Activated CD8-positive, alpha-beta memory T cell treated with anti-CD3 and anti-CD28 coated beads for 1 hour (primary cell): ENCODE measurements around the gene ZNFX1.
"Not testable (repeated sequence)": the region's sequence is repeated elsewhere in the genome, so short reads cannot be mapped to it uniquely, and the experiment has no call there.

Experiments used
- DNase-seq, 2 donors: peaks; one replicate each; pipeline ENCODE4 v3.0.0-alpha.2; 2020; ENCODE audit warnings: low read depth in 1 of 2; ENCODE audit errors: extremely low read depth in 1 of 2

Gene ZNFX1

DNA sequence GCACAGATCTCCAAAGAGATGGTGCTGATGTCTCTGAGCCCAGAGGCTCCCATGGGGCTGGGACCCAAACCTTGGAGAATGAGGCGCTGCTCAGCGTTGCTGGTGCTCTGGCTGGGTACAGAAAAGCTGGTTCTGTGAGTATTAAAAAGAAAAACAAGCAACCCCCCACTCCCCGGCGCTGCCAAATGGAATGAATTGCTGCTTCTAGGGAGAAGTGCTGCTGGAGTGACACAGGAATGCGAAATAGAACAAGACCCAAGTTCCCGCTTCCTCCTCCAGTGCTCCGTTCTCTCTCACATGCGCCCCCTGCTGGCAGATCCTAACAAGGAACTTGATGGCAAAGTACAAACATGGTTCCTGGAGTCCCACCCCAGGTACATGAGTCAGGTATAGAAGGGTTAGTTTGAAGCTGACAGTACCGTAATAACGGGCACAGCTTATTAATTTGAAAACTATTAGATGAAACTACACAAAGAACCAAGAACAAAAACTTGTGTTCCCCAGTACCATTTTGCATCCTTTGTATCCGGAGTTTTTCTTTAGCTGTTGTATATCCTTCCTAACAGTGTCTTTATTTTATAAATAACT is 60.8 kb downstream of the ZNFX1 start:
- peak; percentile 91 to 93 for DNase-seq

DNA sequence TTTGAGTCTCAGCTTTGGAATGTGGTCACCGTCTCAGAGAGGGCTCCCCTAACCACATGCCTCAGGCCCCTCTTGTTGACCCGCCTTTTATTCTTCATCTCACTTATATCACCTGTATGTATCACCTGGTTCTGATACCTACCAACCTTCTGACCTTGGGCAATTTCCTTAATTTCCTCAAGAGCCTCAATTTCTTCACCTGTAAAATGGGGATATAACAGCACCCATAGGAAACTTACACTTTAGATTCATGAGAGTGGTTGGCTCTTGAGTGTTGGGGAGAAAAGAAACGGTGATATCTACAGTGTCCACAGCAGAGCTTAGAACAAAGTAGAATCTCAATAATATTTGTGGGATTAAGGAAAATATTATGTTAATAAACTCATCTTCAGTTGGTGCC is 62.6 kb downstream of the ZNFX1 start:
- no peak for DNase-seq

- DNase-seq, result no peak
Measured at GRCh38 chr20:49214571-49214970, 63.3 kb downstream of the ZNFX1 start.

GRCh38 chr20:49210757-49211110 is 67.1 kb downstream of the ZNFX1 start:
- DNase-seq, result no peak

DNA sequence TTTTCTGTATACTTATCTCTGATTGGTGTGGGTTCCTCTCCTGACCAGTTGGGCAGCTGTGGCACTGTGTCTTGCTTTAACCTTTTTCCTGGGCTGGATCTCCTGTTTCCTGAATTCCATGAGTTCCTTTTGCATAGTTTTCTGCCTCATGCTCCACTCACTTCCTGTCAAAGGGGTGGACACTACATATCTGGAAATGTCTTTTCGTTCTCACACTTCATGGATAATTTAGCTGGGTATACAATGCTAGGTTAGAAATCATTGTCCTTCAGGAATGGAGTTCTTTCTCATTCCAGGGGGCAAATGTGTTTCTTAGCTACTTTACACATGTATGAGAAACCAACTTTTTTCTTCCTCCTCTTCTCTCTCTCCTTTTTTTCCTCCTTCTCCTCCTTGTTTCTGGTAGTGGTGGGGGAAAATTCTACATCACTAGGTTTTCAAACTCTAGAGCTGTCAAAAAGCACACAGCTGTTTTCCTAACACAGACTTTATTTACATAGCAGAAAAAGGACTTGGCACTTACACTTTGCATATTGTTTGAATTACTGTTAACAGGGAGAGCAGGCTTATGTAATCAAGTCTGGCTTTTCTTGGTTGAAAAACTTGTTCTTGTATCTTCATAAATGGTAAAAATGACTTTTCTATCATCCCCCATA is 67.6 kb downstream of the ZNFX1 start:
- no peak for DNase-seq

DNA sequence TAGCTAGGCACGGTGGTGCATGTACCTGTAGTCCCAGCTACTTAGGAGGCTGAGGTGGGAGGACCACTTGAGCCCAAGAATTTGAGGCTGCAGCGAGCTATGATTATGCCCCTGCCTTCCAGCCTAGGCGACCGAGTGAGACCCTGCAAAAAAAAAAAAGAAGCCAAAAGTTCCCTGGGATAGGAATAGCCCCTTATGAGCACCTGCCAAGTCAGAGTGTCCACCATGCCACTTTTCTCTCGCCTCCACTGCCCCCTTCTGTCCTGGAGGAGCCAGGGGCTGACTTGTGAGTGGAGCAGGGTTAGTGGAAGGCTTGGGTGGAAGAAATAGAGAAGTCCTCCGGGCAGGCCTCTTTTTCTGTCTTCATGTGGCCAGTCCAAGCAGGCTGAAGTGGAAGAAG is 70.8 kb downstream of the ZNFX1 start:
- no peak for DNase-seq

- no peak for DNase-seq
Measured at GRCh38 chr20:49203746-49204145, 74.1 kb downstream of the ZNFX1 start.

DNA sequence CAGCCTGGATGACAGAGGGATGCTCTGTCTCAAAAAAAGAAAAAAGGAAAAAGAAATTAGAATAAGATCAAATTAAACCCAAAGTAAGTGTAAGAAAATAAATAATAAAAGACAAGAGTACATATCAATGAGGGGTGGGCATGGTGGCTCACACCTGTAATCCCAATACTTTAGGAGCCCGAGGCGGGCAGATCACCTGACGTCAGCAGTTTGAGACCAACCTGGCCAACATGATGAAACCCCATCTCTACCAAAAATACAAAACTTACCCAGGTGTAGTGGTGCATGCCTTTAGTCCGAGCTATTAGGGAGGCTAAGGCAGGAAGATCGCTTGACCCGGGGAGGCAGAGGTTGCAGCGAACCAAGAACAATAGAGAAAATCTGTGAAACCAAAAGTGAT is 74.8 kb downstream of the ZNFX1 start:
- no peak for DNase-seq

DNA sequence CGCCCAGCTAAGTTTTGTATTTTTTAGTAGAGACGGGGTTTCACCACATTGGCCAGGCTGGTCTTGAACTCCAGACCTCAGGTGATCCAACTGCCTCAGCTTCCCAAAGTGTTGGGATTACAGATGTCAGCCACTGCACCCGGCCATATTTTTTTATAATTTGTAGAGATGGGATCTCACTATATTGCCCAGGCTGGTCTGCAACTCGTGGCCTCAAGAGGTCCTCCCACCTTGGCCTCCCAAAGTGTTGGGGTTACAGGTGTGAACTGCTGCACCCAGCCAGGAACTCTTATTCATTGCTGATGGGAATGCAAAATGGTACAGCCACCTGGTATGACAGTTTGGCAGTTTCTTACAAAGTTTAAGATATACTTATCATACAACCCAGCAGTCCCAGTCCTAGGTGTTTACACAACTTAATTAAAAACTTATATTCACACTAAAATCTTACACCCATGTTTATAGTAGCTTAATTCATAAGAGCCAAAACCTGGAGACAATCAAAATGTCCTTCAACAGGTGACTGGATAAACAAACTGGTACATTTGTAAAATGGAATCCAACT is 78.0 kb downstream of the ZNFX1 start:
- DNase-seq, result no peak

DNA sequence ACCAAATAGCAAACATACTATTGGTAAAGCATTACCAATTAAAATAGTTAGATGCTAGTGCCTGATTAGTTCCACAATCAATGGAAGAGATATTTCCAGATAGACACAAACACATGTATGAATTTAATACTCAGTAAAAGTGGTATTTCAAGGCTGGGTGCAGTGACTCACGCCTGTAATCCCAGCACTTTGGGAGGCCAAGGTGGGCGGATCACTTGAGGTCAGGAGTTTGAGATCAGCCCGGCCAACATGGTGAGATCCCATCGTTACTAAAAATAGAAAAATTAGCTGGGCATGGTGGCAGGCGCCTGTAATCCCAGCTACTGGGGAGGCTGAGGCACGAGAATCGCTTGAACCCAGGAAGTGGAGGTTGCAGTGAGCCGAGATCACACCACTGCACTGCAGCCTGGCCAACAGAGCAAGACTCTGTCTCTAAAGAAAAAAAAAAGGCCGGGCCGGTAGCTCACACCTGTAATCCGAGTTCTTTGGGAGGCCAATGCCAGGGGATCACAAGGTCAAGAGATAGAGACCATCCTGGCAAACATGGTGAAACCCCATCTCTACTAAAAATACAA is 84.8 kb downstream of the ZNFX1 start:
- DNase-seq, result not testable (repeated sequence)
